IPS-18c (cell line): ENCODE measurements around the gene TBC1D7.

Source experiments
- H3K4me3 ChIP-seq: 2 replicates; pipeline ENCODE4 v1.7.0; 2013; ENCODE audit warnings: low read depth, mild to moderate bottlenecking, low read length, moderate library complexity; ENCODE audit not compliant: insufficient read depth
- H3K9me3 ChIP-seq: one replicate; pipeline ENCODE4 v1.6.1; 2013; ENCODE audit warnings: mild to moderate bottlenecking, low read length, moderate library complexity; ENCODE audit not compliant: control insufficient read depth, insufficient read depth

Gene TBC1D7

GRCh38 chr6:13328076-13328874, at the start of gene TBC1D7:
TSS of gene TBC1D7 (minus strand) at chr6:13328537. CDS start at chr6:13326898, 1,639 bp downstream.
- Histone ChIP-seq H3K9me3 (no peaks in the 10 kb centered on the region), H3K4me3 (peak within 1 kb of the TSS; percentile 67)

DNA sequence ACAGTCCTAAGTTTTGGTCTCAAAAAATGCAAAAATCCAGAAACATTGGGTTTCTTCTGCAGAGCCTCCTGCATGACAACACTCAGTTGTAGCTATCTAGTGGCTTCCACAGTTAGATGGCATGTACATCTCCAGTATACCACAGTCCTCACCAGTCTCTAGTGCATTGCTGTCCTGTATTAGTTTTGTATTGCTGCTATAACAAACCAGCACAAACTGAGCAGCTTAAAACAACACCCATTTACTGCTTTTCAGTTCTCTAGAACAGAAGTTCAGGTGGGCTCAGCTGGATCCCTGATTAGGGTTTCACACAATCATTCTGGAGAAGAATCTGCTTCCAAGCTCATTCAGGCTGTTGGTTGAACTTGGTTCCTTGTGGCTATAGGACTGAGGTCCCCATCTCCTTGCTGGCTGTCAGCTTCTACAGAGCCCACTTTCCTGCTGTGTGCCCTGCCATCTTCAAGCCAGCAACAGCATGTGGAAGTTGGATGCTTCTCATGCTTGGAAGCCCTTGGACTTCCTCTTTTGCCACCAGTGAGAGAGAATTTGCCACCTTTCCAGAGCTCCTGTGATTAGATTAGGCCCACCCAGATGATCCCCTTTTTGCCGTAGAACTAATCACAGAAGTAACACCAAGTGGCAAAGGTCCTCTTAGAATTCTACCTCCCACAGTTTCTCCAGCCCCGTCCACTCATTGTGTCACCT, 48.9 kb upstream of the TBC1D7 start:
- Histone ChIP-seq H3K9me3 (no peaks in the 10 kb centered on the region), H3K4me3 (no peak overlapping the region)

DNA sequence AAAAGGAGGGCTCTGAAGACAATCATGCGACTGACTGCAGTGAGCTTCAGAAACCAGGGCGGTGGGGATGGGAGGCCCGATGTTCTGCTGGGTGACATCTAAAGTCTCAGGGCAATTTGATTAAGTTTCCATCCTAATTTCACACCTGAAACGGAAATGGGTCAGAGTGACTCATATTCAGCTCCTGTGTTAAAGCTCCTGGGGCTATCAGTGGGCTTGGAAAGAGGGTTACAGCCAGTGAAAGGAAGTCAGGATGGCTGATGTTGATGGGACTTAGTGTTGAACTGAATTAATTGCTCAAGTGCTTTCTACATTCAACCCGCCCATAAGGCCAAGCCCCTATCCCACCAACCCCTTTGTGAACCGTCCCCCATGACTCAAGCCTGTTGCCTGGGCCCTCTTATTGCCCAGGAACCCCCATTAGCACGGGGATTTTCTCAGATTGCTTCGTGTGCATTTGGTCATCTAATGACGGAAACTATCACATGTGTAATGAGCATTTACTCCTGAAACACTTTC, 47.1 kb upstream of the TBC1D7 start:
- H3K9me3 ChIP-seq = no peaks in the 10 kb centered on the region
- H3K4me3 ChIP-seq = no peak overlapping the region

- H3K4me3 ChIP-seq = no peak overlapping the region
- H3K9me3 ChIP-seq = no peaks in the 10 kb centered on the region
Observed at GRCh38 chr6:13373919-13374318, 45.6 kb upstream of the TBC1D7 start.

DNA sequence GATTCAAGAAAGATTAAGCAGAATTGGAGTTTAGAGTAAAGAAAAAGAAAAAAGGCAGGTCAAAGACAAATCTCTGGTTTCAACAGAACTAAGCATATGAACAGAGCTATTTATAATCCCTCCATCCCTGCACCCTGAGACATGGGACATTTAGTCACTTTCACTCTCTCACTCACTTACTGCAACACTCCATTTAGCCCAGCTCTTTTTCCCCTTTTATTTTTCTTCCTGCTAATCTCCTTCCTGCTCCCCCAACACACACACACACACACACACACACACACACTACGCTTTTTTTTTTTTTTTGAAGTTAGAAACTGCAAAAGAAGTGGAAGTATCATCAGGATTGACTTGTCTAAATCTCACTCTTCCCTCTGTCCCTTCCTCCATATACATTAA, 45.1 kb upstream of the TBC1D7 start:
- no peak overlapping the region for H3K4me3 ChIP-seq
- no peaks in the 10 kb centered on the region for H3K9me3 ChIP-seq

- no peaks in the 10 kb centered on the region for H3K9me3 ChIP-seq
Observed at GRCh38 chr6:13372688-13373487, 44.6 kb upstream of the TBC1D7 start.

GRCh38 chr6:13372076-13372475, 43.7 kb upstream of the TBC1D7 start:
- no peaks in the 10 kb centered on the region for H3K9me3 ChIP-seq
- H3K4me3 ChIP-seq = no peak overlapping the region

More at GRCh38 chr6:13372688-13373487, 44.6 kb upstream of the TBC1D7 start:
- H3K4me3 ChIP-seq = no peak overlapping the region

DNA sequence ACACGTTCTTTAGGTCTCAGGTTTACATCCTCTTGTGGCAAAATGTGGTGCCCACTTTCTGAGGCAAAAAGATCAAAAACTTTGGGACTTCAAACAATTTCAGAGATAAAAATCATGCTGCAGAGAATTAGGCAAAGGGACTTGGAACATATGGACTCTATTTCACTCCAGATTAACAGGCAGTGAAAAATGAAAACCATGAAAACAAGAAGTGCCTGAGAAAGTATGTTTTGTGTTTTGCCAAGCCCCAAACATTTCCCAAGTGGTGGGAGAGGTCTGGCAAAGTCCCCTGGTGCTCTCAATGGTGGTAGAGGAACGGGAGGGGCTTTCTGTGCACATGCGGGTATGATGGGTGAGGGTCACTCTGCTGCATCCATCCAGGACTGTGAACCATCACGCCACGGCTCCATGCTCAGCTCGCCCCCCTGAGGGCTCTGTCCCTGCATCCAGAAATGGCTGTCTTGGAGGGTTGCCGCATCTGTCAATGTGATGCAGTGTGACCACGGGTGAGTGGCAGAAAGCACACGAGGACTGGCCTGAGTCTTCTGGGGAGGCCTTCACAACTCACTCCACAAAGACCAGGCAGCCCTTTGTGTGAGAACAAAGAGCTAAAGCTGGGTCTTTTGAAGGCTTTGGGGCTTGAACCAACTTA, 43.2 kb upstream of the TBC1D7 start:
- Histone ChIP-seq H3K4me3 (no peak overlapping the region), H3K9me3 (no peaks in the 10 kb centered on the region)

DNA sequence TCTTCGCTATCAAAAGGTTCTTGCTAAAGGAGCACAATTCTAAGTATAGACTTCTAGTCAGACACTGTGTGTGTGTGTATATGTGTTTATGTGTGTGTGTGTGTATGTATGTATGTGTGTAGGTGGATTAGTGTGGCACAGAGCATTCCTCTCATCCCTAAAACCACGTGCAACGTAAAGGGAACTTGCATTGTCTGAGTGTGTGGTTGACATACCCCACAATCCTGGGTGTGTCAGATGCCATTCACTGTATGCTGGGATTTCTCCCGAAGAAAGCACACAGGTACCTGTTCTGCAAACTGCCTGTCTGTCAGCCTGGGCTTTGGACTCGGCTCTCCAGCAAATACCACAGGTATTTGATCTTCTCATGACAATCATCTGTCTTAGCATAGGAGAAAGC, 42.3 kb upstream of the TBC1D7 start:
- no peaks in the 10 kb centered on the region for H3K9me3 ChIP-seq
- H3K4me3 ChIP-seq = no peak overlapping the region

DNA sequence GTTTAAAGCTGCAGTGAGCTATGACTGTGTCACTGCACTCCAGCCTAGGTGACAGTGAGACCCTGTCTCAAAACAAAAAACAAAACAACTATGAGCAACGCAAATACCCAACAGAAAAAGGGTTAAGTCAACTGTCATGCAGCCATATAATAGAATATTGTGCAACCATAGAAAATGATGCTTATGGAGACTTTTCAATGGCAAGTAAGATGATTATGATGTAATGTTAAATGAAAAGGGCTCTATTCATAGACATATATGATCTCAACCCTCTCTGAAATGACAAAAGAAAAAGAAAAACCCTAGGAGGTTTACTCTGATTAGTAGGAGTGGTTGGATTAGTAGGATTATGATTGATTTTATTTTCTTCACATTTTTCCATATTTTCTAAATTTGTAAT, 41.3 kb upstream of the TBC1D7 start:
- Histone ChIP-seq H3K4me3 (no peak overlapping the region), H3K9me3 (no peaks in the 10 kb centered on the region)

GRCh38 chr6:13368731-13369115, 40.4 kb upstream of the TBC1D7 start:
- Histone ChIP-seq H3K4me3 (no peak overlapping the region), H3K9me3 (no peaks in the 10 kb centered on the region)

DNA sequence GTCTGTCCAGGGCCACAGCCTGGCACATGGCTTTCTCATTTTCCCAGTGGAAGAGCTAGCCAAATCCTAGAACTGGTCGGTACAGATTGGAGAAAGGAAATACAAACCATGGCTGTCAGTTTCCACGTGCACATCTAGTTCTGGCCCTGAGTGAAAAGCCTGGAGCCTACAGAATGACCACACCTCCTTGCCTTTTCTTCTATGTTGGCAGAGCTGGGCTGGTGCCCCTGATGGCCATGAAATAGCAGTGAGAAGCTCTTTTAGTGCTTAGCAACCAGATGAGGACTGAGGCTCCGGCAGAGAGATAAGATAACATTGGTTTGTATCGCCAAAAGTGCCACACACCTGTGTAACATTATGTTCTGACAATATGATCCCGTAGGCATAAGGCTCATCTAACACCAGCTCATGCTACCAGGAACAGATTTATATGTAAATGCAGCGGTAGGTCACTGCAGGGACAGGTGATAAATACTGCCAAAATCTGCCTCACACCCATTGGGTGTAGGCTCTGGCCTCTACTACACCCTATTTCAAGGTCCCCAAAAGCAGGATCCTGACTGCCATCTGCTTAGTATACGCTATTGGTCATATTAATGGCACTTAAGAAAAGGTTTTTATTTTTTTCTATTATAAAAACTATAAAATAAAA, 39.9 kb upstream of the TBC1D7 start:
- H3K4me3 ChIP-seq = no peak overlapping the region
- no peaks in the 10 kb centered on the region for H3K9me3 ChIP-seq

GRCh38 chr6:13367396-13367795, 39.1 kb upstream of the TBC1D7 start:
- Histone ChIP-seq H3K9me3 (no peaks in the 10 kb centered on the region), H3K4me3 (no peak overlapping the region)

DNA sequence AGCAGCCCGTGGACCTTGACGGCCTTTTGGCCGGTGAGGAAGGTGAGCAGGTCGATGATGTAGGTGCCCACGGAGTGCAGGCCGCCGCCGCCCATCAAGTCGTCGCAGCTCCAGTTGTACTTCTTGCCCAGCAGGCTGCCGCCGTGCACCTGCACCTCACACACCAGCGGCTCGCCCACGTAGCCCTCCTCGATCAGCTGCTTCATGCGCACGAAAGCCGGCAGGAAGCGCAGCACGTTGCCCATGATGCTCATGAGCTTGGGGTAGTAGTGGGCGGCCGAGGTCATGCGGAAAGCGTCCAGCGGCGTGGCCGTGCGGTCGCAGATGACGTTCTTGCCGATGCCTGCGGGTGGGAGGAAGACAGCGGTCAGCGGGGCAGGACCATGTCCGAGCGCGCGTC, 37.0 kb upstream of the TBC1D7 start:
- Histone ChIP-seq H3K9me3 (no peaks in the 10 kb centered on the region), H3K4me3 (no peak overlapping the region)

DNA sequence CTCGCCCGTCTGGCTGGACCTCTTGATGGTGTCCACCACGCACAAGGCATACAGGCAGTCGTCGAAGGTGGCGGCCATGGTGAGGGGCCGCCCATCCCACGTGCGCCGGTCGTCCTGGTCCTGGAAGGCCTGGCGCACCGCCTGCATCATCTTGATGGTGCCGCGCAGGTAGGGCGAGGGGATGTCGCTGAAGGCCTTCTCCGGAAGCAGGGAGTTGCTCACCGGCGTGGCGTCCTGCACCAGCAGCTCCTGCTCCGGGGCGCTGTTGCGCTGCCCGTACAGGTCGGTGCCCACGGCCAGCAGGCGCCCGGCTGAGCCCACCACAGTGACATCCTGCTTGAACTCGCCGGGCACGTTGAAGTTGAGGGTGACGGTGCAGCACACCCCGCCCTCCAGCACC, 36.5 kb upstream of the TBC1D7 start:
- H3K9me3 ChIP-seq = no peaks in the 10 kb centered on the region
- no peak overlapping the region for H3K4me3 ChIP-seq

DNA sequence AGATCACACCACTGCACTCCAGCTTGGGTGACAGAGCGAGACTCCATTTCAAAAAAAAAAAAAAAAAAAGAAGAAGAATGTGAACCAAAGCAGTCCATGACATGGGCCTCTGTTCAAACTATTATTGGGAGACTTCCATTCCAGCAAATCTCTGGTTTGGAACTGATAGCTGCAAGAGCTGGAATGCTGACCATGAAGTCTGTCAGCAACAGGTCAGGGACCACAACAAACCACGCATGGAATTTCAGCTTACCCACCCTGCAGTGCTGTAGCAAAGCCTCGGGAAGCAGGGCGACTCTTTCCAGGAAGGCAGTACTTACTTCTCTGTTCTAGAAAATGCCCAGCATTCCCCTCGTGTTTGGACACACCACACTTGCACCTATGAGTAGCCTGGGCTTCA, 34.1 kb upstream of the TBC1D7 start:
- no peak overlapping the region for H3K4me3 ChIP-seq
- H3K9me3 ChIP-seq = no peaks in the 10 kb centered on the region
